ENCODE measurements around the gene SPRR4.
"Not testable (repeated sequence)": the region's sequence is repeated elsewhere in the genome, so short reads cannot be mapped to it uniquely, and the experiment has no call there.

The SPRR4 gene

DNA sequence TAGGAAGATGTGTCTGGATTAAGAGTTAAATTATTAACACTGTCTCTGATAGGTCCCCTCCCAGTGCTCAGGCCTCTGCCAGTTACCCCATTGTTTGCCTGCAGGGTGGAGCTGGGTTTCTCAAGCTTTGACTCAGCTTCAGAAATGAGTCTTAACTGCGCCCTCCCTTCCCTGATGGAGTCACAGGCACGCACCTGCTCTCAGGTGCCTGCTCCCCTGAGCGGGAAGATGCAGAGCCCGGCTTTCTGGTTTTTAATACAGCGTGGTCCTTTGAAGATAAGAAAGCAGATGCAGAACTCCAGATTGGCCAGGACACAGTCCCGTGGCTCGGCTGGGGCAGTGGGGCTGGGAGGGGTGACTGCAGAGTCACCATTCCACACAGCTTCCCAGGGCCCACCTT, 3.2 kb upstream of the SPRR4 start:
- no peak for DNase-seq

DNA sequence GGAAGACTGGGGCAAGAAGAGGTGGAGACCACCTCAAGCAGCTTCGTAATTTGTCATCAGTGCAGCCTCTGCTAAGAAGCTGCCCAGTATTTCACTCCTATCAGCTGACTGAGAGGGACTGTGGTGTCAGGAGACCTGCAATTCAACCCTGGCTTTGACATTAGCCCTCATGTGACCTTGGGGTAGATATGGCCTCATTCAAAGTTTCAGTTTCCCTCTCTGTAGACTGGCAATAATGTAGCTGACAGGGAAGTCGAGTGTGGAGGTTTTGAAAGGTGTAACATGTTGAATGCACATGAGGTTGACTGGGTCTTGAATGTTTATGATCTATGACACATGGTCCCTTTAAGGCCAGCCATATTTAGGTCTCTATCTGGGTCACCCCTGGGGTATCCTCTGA, 2.2 kb upstream of the SPRR4 start:
- DNase-seq = no peak

DNA sequence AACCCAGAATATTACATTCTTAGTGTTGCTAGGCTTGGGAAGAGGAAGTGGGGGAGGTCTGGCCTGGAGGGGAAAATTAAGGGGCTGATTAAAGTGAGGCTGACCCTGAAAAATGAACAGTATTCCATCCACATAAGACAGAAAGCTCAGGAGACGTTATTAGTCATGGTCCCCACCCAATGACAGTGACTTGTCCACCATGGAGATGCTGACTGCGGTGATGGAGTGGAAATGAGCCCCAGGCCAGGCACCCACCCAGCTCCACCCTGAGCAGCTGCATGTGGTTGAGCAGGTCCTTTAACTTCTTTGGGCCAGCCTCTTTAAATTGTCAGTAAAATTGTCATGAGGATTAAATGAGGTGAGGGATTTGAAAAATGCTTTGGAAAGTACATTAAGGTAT, 1.4 kb upstream of the SPRR4 start:
- no peak for DNase-seq

DNA sequence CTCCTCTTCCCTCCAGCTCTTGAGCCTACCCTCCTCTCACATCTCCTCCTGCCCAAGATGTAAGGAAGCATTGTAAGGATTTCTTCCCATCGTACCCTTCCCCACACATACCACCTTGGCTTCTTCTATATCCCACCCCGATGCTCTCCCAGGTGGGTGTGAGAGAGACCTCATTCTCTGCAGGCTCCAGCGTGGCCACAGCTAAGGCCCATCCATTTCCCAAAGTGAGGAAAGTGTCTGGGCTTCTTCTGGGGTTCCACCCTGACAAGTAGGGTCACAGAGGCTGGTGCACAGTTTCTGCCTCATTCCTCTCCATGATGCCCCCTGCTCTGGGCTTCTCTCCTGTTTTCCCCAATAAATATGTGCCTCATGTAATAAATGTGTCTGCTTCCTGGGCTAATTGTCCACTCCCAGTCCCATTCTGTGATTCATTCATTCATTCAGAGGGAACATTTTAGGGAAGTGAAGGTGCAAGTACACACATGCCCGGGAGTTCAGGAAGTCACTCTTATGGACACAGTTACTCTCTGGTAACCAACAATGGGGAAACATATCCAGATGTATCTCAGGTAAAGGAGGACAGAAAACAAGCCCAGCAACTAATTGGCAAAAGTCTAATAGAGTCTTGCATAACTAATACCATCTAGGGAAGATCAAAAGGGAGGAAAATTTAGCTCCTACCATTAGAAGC, 1.9 kb downstream of the SPRR4 start:
- DNase-seq = no peak

DNA sequence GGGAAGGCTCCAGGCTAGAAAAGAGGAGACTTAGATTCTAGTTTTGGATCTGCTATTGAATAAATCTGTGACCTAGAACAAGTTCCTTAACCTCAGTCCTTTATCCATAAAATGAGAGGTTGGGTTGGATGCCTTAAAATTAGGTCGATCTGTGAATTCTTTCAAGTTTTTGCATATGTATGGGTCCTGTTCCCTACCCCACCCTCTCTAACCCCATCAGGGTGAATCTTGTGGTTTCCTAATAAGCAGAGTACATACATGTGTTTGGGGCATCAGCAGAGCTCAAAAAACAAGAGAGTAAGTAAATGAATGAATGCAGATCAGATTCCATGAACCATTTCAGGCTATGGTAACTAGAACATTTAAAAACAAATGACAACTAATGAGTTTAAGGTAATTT, 6.2 kb downstream of the SPRR4 start:
- DNase-seq = no peak

DNA sequence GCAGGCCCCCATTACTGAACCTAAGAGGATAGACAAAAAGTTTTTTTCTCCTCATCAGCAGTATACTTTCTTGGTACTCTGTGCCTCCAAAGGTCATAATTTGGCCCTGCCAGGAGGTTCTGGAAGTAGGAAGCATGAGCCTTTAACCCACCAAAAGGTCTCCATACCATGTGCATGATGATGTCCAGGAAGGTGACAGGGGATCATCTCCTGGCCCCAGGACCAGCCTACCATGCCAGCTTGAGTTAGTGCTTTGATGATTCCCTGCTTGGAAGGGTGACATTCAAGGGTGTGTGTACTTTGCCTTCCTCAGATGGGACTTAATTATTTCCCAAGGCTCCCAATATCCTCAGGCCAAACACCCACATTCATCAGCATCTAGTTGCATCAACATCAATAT, 7.2 kb downstream of the SPRR4 start:
- no peak for DNase-seq

DNA sequence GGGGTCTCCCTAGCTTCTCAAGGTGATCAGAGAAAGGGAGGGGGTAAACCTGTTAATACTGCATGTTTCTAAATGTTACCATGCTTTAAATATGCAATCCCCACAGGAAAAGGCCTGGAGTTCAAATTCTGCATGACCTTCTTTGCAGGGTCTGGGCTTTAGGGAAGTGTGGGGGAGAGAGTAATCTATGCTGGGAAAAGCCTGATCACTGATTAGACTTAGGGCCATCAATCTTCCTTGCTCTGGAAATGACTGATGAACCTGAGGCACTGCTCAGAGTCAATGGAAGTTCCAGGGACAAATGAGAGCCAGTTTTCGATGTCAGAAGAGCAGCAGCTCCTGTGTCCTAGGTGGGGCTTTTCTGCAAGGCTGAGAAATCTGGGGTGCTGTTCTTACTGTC, 10.2 kb downstream of the SPRR4 start:
- DNase-seq = no peak

DNA sequence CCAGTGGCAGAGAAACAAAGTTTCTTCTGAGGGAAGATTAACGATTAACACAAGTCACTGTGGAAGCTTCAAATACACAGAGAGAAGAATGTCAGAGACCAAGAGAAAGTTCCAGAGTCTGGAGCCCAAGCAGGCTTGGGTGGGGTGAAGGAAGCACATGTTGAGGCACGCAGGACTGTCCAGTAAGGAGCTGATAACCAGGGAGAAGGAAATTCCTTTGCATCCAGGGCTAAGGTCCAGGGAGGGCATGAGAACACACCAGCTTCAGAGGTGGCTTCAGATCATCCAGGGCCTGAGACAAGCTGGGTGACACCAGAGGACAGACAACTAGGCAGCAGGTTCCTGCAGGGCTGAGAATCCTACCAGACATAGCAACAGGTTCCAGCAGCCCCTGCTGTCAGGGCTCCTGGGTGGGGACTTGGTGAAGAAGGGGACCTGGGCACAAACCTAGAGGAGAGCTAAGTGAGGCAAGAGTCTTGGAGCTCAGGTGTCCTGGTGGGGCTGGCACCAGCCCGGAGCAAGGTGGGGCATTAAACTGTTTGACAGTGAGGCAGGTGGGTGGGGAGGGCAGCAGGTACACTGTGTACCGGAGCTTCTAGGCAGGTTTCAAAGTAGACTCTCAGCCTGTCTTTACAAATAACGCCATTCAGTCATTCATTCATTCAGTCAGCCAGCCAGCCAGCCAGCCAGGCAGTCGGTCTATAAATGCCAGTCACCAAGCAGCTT, 10.9 kb downstream of the SPRR4 start:
- no peak for DNase-seq

DNA sequence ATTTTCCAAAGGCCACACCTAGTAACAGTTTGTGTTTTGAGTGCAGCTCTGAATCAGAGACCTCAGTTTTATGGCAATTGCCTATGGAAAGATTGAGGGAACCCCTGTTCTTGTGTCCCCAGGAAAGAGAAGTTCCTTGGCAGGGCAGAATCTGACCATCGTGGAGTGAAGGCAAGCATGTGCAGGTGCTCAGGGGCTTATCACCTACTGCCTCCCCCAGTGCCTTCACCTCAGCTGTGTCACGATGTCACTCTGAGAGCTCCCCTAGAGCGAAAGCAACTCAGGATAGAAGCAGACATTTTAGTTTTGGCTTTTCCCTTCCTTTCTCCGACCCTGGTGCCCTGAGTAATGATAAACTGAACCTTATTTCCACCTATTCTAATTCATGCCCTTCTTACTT, 11.6 kb downstream of the SPRR4 start:
- no peak for DNase-seq

DNA sequence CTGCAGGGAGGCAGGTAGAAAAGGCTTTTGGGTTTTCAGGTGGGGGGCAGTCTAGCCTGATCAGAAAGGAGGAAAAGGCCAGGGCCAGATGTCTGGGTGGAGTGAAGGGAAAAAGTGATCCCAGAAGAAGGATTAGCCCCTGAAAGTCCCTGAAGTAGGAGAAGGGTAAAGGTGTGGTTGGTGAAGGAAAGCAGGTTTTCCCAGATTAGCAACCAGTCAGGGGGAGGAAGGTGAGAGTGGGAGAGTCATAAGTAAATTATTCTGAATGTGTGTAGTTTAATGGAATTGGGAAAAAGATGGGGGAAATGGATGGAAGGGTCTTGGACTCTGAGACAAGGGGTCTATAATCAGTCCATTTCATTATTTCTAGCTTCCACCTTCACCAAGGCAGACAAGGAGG, 12.8 kb downstream of the SPRR4 start:
- DNase-seq = no peak

DNA sequence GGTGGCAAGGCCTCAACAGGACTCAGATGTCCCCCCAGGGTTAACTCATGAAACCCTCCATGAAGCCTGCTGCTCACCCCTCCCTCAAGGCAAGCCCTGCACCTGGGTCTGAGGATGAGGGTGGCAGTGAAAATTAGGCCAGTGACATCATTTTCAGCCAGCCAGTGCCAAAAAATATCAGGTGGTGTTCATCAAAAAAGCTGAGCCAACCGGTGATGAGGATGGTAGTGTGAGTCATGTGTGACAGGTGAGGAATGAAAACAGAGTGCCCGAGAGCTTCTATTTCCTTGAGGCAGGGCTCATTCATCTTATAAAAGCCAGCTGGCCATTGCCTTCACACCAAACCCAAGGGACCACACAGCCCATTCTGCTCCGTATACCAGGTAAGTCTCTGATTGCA, 13.3 kb downstream of the SPRR4 start, which contains the start of gene SPRR1A:
Gene SPRR1A, plus strand, starts transcription at position 339 of the 400 bp plus-strand sequence. CDS start 1,150 bp downstream, outside the sequence.
- no peak for DNase-seq

DNA sequence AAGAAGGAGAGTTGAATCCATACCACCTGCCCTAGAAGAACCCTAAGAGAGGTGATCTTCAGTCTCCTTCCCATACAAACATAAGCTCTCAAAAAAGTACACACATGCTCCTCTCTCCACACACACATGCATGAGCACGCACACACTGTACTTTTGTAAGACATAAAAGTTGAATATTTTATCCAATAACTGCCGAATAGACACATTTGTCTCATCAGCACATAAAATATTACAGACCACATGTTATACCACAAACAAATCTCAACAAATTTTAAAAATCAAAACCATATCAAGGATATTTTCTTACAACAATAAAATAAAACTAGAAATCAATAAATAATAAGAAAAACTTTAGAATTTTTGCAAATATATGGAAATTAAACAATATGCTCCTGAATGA, 16.1 kb downstream of the SPRR4 start:
- no peak for DNase-seq

DNA sequence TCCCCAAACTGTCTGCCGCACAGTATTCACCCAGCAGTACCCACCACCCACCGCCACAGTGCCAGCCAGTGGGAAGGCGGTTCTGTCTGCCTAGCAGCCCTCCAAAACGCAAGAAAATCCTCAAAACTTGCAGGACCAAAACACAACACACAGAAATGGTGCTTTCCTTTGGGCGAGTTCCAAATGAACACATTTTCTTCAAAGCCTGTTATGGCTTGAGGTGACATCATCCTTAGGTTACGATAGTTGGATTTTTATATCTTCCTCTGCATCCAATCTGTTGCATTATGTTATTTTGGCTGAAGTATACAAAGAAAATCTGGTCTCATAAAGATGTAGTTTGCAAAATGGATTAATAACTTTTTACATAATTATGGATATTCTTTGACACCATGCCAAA, 22.7 kb downstream of the SPRR4 start:
- no peak for DNase-seq

DNA sequence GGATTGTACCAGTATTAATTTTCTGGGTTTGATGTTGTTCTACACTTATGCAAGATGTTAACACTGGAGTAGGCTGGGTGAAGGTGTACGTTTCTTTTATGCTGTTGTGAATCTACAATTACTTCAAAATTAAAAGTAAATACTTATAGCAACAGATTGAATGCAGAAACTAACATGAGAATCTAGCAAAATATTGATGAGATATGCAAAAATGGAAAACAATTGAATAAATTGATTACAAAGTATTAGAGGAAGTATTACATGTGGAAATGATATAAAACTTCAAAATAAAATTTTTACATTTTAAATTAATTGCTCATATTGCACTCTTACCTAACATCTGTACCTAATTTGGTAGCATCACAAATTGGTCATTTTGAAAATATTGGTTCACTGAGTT, 25.4 kb downstream of the SPRR4 start:
- no peak for DNase-seq

DNA sequence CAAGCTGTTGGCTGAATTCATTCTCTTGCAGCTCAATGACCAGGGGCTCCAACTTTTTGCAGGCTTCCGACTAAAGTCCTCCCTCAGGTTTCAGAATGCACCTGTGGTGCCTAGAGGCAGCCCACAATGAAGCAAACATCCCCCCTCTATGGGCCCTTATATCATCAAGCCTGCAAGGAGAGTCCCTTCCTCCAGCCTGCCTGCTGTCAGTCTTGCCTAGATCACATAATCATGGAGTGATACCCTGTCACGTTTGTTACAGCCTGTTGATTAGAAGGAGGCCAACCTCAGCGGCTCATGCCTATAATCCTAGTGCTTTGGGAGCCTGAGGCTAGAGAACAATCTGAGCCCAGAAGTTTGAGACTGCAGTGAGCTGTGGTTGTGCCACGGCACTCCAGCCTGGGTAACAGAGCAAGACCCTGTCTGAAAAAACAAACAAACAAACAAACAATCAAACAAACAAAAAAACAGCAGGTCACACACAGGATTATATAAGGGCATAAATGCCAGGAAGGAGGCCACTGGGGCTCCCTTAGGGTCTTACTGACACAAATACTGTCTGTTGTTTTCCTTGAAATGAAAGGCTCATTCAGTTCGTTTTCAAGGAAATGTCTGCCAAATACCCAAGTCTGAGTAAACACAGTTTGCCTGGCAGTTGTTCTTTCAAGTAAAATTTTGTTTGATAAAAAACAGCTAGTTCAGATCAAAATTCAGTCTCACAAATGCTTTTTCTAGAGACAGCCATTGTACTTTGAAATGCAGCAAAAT, 26.4 kb downstream of the SPRR4 start:
- DNase-seq = no peak

DNA sequence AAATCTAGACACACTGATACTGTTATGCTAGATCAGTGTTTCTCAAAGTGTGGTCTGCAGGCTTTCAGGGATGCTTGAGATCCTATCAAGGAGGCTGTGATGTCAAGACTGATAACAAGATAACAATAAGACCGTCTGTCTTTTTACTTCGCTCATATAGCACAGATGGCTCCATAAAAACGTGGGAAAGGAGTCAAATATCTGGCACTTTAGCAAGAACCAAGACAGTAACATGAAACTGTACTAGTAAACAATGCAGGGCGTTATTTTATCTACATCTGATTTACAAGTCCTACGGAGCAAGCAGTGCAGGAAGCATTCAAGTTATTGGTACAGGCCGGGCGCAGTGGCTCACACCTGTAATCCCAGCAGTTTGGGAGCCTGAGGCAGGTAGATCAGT, 27.5 kb downstream of the SPRR4 start:
- DNase-seq = no peak

DNA sequence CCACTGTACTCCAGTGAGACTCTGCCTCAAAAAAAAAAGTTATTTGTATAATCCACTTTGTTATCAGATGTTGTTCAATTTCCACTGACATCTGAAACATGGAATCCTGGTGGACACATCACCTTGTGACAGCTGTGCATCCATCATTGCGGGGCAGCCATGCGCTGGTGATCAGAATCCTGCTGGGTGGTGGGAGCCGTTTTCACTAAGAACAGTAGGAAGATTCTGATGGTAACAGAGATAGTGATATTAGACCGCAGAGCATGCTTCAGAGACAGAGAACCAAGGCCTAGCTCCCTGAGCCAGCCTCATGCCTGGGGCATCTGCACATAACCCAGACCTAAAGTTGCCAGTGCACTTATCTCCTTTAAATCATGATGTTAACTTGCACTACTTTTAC, 28.0 kb downstream of the SPRR4 start:
- DNase-seq = no peak

DNA sequence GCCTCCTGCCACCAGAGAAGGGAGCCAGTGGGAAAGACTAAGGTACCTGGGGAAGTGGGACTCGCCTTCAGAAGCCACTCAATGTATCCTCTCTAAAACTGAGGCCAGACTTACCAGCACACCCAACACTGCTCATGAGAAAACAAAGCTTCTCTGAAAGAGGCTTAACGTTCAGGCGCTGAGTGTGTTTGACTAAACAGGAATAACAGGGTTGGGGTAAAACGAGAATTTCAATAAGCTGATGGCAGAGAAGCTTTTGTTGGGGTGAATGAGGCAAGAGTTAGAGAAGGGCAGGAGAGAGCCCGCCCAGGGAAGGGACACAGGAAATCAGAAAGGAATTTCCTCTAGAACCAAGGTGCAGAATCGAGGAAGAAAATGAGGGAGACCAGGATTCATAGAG, 29.4 kb downstream of the SPRR4 start:
- no peak for DNase-seq

DNA sequence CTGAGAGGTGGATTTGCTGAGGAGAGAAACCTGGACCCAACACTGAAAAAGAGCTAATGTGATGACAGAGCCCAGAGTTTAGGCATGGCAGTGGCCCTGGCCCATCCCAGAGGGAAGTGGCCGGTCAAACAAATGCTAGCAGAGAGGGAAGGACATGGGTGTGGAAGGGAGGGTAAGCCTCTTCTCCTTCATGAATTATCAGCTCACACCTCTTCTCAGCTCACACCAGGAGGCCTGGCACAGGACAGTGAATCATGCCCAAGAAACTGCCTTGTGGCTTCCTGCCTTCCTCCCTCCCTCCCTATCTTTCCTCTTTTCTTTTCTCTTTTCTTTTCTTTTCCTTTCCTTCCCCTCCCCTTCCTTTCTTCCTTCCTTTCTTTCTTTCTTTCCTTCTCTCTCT, 29.8 kb downstream of the SPRR4 start:
- DNase-seq = no peak

DNA sequence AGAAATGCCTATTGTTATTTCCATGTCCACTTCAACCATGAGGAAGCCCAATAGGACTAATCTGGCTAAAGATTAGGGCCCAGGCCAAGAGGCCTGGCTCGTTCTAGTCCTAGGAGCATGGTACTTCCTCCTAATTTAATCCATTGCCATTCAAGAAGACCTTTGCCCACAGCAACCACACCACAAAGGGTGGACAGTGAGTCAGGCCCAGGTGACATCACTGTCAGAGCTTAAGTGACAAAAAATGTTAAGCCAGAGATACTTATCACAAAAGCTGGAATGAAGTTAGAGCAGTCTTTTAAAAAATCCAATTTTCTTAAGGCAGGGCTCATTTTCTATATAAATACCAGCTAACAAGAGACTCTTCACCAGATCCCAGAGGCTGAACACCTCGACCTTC, 30.9 kb downstream of the SPRR4 start, which contains the start of gene SPRR3:
Gene SPRR3, plus strand, starts transcription at position 368 of the 400 bp plus-strand sequence. CDS start 1,272 bp downstream, outside the sequence.
- DNase-seq = no peak

DNA sequence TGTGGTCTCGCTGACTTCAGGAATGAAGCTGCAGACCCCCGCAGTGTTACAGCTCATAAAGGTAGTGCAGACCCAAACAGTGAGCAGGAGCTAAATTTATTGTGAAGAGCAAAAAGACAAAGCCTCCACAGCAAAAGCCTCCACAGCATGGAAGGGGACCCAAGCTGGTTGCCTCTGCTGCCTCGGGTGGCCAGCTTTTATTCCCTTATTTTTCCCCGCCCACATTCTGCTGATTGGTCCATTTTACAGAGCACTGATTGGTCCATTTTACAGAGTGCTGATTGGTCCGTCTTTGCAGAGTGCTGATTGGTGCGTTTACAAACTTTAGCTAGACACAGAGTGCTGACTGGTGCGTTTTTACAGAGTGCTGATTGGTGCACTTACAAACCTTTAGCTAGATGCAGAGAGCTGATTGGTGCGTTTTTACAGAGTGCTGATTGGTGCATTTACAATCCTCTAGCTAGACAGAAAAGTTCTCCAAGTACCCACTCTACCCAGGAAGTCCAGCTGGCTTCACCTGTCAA, 40.8 kb downstream of the SPRR4 start:
- not testable (repeated sequence) for DNase-seq

DNA sequence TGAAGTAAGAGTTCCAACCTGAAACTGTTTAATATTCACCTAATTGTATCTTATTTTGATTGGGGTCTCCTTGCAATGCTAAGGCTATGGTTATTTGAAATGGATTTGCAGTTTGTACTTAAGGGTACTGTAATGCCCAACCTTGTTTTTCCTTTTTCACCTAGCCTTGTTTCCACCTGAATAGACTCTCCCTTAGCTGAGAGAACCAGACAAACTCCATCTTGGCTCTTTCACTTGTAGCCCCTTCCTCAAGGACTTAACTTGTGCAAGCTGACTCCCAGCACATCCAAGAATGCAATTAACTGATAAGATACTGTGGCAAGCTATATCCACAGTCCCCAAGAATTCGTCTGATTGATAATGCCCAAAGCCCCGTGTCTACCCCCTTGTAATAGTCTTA, 51.4 kb downstream of the SPRR4 start:
- not testable (repeated sequence) for DNase-seq
